Tibial artery (tissue), 4 donors: ENCODE data around the gene NCOR2.
A peak's percentile ranks its signal among the peaks of the same experiment; 100 is the strongest.
"Not testable (repeated sequence)": the region's sequence is repeated elsewhere in the genome, so short reads cannot be mapped to it uniquely, and the experiment has no call there.

Source experiments
- DNase-seq, 2 donors: peaks; one replicate each; pipeline ENCODE4 v3.0.0-alpha.2; 2019
- H3K27ac ChIP-seq, 2 donors: fragments of 200-600 bp; sonication (generic) in 1 of 2; 1 replicate in 1 of 2; 2 replicates in 1 of 2; pipeline ENCODE4 v1.5.1; 2018 to 2019; ENCODE audit warnings: mild to moderate bottlenecking in 1 of 2
- H3K27me3 ChIP-seq, 2 donors: fragments of 200-600 bp; sonication (generic) in 1 of 2; one replicate each; pipeline versions ENCODE4 v1.5.1 to v1.6.0; 2016 to 2019
- H3K36me3 ChIP-seq, 3 donors: fragments of 200-600 bp; sonication (generic) in 2 of 3; one replicate each; pipeline ENCODE4 v1.5.1; 2016 to 2019; ENCODE audit warnings: mild to moderate bottlenecking in 2 of 3
- H3K4me1 ChIP-seq, 4 donors: fragments of 200-600 bp; sonication (generic) in 2 of 4; 1 replicate in 3 of 4; 2 replicates in 1 of 4; pipeline ENCODE4 v1.5.1; 2016 to 2019
- H3K4me3 ChIP-seq, 2 donors: fragments of 200-600 bp; sonication (generic) in 1 of 2; 1 replicate in 1 of 2; 2 replicates in 1 of 2; pipeline ENCODE4 v1.5.1; 2018 to 2019; ENCODE audit warnings: mild to moderate bottlenecking in 2 of 2
- H3K9me3 ChIP-seq, 3 donors: fragments of 200-600 bp; sonication (generic) in 1 of 3; one replicate each; pipeline ENCODE4 v1.5.1; 2016 to 2019
- CTCF ChIP-seq, 2 experiments: fragments of 200-600 bp in 1 of 2; fragments of 450-650 bp in 1 of 2; IDR thresholded peaks; one replicate each; pipeline ENCODE4 v1.5.1; 2017 to 2019; ENCODE audit warnings: antibody characterized with exemption in 2 of 2, mild to moderate bottlenecking in 1 of 2, moderate library complexity in 1 of 2
- intact Hi-C: fragments of 100-400 bp; cut with DNase I; formaldehyde crosslinking; loops from one replicate; pipeline ENCODE4 v1.15.0; 2023; ENCODE audit warnings: low total_unique reads

Gene NCOR2

GRCh38 chr12:124592050-124592449 lies 24.6 kb upstream of the NCOR2 start:
- H3K36me3 ChIP-seq: no peaks in the 10 kb centered on the region
- no peak overlapping the region for H3K4me3 ChIP-seq
- H3K9me3 ChIP-seq: no peaks in the 10 kb centered on the region
- H3K27ac ChIP-seq: no peak overlapping the region
- intact Hi-C loops: no loop called here
- peaks cover 0 to 10% (median 2%) of the 10 kb centered on the region in 4 donors for H3K4me1 ChIP-seq
- DNase-seq: no peak
- no peak for TF ChIP-seq CTCF (IDR thresholded peaks at IDR 0.05)
- no peaks in the 10 kb centered on the region for H3K27me3 ChIP-seq

DNA sequence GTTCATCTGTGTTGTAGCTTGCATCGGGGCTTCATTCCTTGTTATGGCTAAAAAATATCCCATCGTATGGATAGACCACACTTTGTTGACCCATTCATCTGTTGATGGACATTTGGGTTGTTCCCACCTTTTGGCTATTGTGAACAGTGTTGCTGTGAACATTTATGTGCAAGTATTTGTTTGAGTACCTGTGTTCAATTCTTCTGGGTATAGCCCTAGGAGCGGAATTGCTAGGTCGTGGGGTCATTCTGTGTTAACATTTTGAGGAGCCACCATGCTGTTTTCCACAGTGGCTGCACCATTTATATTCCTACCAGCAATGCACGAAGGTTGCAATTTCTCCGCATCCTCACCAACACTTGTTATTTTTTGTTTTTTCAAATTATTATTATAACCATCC lies 23.0 kb upstream of the NCOR2 start:
- H3K27me3 ChIP-seq: no peaks in the 10 kb centered on the region
- no peak for TF ChIP-seq CTCF (IDR thresholded peaks at IDR 0.05)
- H3K36me3 ChIP-seq: no peaks in the 10 kb centered on the region
- no peaks in the 10 kb centered on the region for H3K9me3 ChIP-seq
- peaks cover 0 to 10% (median 2%) of the 10 kb centered on the region in 4 donors for H3K4me1 ChIP-seq
- intact Hi-C loops: no loop called here
- H3K27ac ChIP-seq: no peak overlapping the region
- DNase-seq: no peak
- H3K4me3 ChIP-seq: no peak overlapping the region

DNA sequence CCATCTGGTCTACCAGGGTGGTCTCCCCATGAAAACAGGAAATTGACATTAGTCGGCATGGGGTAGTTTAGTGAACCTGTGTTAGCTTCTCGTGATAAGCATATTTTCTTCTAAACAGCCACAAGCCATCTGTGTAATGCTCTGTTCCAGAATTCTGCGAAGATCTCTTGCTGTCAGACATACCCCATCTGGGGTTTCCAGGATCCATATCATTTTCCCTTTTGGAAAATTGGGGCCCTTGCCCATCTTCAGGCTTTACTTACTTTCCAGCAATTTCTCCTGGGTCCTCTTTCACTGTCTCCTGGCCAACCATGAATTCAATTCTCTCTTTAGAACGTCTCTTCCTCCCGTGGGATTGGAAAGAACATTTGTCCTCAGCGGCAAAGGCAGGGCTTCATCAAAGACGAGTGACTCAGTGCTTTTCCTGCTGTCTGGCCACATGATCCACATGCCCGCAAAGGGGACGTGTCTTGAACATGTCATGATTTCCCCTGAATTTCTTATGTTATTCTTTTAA lies 21.4 kb upstream of the NCOR2 start:
- intact Hi-C loops: no loop called here
- Histone ChIP-seq H3K27ac (peak overlapping the region in 1 of 2 donors; percentile 30), H3K4me1 (peaks cover 0 to 10% (median 2%) of the 10 kb centered on the region in 4 donors), H3K9me3 (no peaks in the 10 kb centered on the region), H3K4me3 (no peak overlapping the region), H3K36me3 (no peaks in the 10 kb centered on the region), H3K27me3 (no peaks in the 10 kb centered on the region)
- TF ChIP-seq CTCF (IDR thresholded peaks at IDR 0.05): no peak
- DNase-seq: peak; percentile 73 to 79

GRCh38 chr12:124588018-124588634 lies 20.7 kb upstream of the NCOR2 start:
- intact Hi-C loops: no loop called here
- no peak overlapping the region for H3K4me3 ChIP-seq
- no peaks in the 10 kb centered on the region for H3K9me3 ChIP-seq
- H3K27me3 ChIP-seq: no peaks in the 10 kb centered on the region
- DNase-seq: no peak
- H3K36me3 ChIP-seq: no peaks in the 10 kb centered on the region
- TF ChIP-seq CTCF (IDR thresholded peaks at IDR 0.05): no peak
- H3K4me1 ChIP-seq: peaks cover 0 to 10% (median 2%) of the 10 kb centered on the region in 4 donors
- no peak overlapping the region for H3K27ac ChIP-seq

DNA sequence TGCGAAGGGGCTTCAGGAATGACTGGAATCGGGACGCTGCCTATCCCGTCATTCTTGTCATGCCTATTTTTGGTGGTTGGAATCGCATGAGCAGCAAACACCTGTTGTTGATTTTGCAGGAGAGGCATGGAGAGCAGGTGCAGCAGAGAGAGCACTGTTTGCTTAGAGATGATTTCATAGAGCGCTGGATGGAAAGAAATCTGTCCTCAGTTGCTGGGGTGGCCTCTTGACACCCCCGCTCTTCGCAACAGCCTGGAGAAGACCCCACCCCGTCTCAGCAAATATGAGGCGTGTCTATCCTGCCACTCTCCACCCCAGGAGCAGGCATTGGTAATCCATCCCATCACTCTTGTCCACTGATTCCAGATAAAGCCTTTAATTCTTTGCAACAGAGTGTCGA lies 19.3 kb upstream of the NCOR2 start:
- no peaks in the 10 kb centered on the region for H3K36me3 ChIP-seq
- intact Hi-C loops: no loop called here
- peaks cover 0 to 15% (median 5%) of the 10 kb centered on the region in 4 donors for H3K4me1 ChIP-seq
- no peak overlapping the region for H3K4me3 ChIP-seq
- no peaks in the 10 kb centered on the region for H3K9me3 ChIP-seq
- H3K27ac ChIP-seq: no peak overlapping the region
- DNase-seq: no peak
- TF ChIP-seq CTCF (IDR thresholded peaks at IDR 0.05): no peak
- H3K27me3 ChIP-seq: no peaks in the 10 kb centered on the region

DNA sequence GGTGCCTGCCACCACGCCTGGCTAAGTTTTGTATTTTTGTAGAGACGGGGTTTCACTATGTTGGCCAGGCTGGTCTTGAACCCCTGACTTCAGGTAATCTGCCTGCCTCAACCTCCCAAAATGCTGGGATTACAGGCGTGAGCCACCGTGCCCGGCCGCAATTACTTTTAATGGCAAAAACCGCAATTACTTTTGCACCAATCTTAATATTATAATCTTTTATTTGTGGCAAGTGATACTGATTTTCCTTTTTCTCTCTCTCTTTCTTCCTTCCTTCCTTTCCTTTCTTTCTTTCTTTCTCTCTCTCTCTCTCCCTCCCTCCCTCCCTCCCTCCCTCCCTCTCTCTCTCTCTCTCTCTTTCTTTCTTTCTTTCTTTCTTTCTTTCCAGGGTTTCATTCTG lies 17.1 kb upstream of the NCOR2 start:
- intact Hi-C loops, H3K4me3 ChIP-seq: not testable (repeated sequence)

More for the DNA sequence above, 17.1 kb upstream of the NCOR2 start:
- H3K27me3 ChIP-seq, DNase-seq, H3K27ac ChIP-seq, H3K36me3 ChIP-seq, H3K9me3 ChIP-seq: not testable (repeated sequence)
- H3K4me1 ChIP-seq: peaks cover 0 to 15% (median 5%) of the 10 kb centered on the region in 4 donors
